IMR-90 (cell line): ENCODE measurements around the gene DEFB121. TPM values are rescaled to one million over a fixed set of nuclear protein-coding genes. Genes with fewer than 3 reads are reported as not detected.
A peak's percentile ranks its signal among the peaks of the same experiment; 100 is the strongest.

Source experiments
- ATAC-seq: fragments of 200-7000 bp; cut with Tn5 transposase; 2 replicates; pipeline ENCODE4 v1.9.1; 2020; ENCODE audit warnings: low read depth, mild to moderate bottlenecking, moderate library complexity
- BruUV-seq: library from RNA; stranded (reverse); fragments of 400-500 nt; replicated peaks from 2 replicates; lab custom pipeline; 2021; lab: Mats Ljungman, UMichigan
- CTCF ChIA-PET: fragments of 300-600 bp; formaldehyde crosslinking; extraction: SDS; loops from one replicate; lab custom pipeline; 2021; ENCODE audit warnings: antibody characterized with exemption; lab: Yijun Ruan, JAX
- POLR2A ChIA-PET: fragments of 300-600 bp; sonication (Branson Sonifier 250); formaldehyde crosslinking; loops from one replicate; lab custom pipeline; 2022; ENCODE audit warnings: antibody characterized with exemption; ENCODE audit not compliant: unreplicated experiment; lab: Charles Lee
- DNase-seq: peaks from one replicate; pipeline ENCODE4 v3.0.0; 2013
- H2AFZ ChIP-seq: replicated peaks from 2 replicates; pipeline ENCODE3; 2013; ENCODE audit warnings: low read length, mild to moderate bottlenecking; ENCODE audit not compliant: poor library complexity
- H2AK5ac ChIP-seq: 2 replicates; pipeline ENCODE4 v1.6.1; 2013; ENCODE audit warnings: low read depth, low read length, inconsistent platforms
- H2AK9ac ChIP-seq: replicated peaks from 2 replicates; pipeline ENCODE3; 2013; ENCODE audit warnings: mild to moderate bottlenecking, low read depth, low read length, moderate library complexity; ENCODE audit not compliant: poor library complexity
- H2BK120ac ChIP-seq: 2 replicates; pipeline ENCODE4 v1.6.1; 2013; ENCODE audit warnings: low read depth, low read length, inconsistent platforms
- H2BK15ac ChIP-seq: 3 replicates; pipeline ENCODE4 v1.6.1; 2013; ENCODE audit warnings: low read depth, low read length, inconsistent platforms
- H2BK20ac ChIP-seq: 2 replicates; pipeline ENCODE4 v1.6.1; 2013; ENCODE audit warnings: low read depth, mild to moderate bottlenecking, inconsistent platforms, low read length, moderate library complexity
- H2BK5ac ChIP-seq: 2 replicates; pipeline ENCODE4 v1.6.1; 2013; ENCODE audit warnings: mild to moderate bottlenecking, low read depth, low read length, inconsistent platforms; ENCODE audit not compliant: poor library complexity, severe bottlenecking
- H3K14ac ChIP-seq: replicated peaks from 2 replicates; pipeline ENCODE4 v1.6.1; 2013; ENCODE audit warnings: low read depth, low read length, inconsistent platforms
- H3K18ac ChIP-seq: 2 replicates; pipeline ENCODE4 v1.6.1; 2013; ENCODE audit warnings: low read depth, low read length, control low read depth
- H3K23ac ChIP-seq: 2 replicates; pipeline ENCODE4 v1.6.1; 2013; ENCODE audit warnings: low read depth, low read length, inconsistent platforms
- H3K27ac ChIP-seq: 2 replicates; pipeline ENCODE4 v1.5.1; 2013; ENCODE audit warnings: mild to moderate bottlenecking, control low read depth, low read length; ENCODE audit not compliant: insufficient read depth
- H3K27me3 ChIP-seq: 2 replicates; pipeline ENCODE4 v1.6.1; 2013; ENCODE audit warnings: low read length; ENCODE audit not compliant: control insufficient read depth, insufficient read depth
- H3K36me3 ChIP-seq: 2 replicates; pipeline ENCODE4 v1.6.1; 2013; ENCODE audit warnings: low read length, mixed read lengths; ENCODE audit not compliant: control insufficient read depth, insufficient read depth
- H3K4ac ChIP-seq: 2 replicates; pipeline ENCODE4 v1.6.1; 2013; ENCODE audit warnings: low read depth, low read length, inconsistent platforms
- H3K4me1 ChIP-seq: 2 replicates; pipeline ENCODE4 v1.6.1; 2013; ENCODE audit warnings: low read length, mixed read lengths; ENCODE audit not compliant: control insufficient read depth, insufficient read depth
- H3K4me2 ChIP-seq: 2 replicates; pipeline ENCODE4 v1.6.1; 2013; ENCODE audit warnings: low read depth, mild to moderate bottlenecking, control low read depth, low read length, moderate library complexity
- H3K4me3 ChIP-seq: 2 replicates; pipeline ENCODE4 v1.5.1; 2013; ENCODE audit warnings: low read depth, mild to moderate bottlenecking, control low read depth, low read length, moderate library complexity; ENCODE audit not compliant: insufficient read depth
- H3K56ac ChIP-seq: 2 replicates; pipeline ENCODE4 v1.6.1; 2013; ENCODE audit warnings: low read length, inconsistent platforms; ENCODE audit not compliant: insufficient read depth; ENCODE audit errors: extremely low read depth
- H3K79me1 ChIP-seq, 2 experiments: 2 replicates each; pipeline ENCODE4 v1.6.1; 2013; ENCODE audit warnings: low read length in 2 of 2, inconsistent platforms in 1 of 2, low read depth in 1 of 2
- H3K9ac ChIP-seq: 2 replicates; pipeline ENCODE4 v1.6.1; 2013; ENCODE audit warnings: low read depth, low read length, control low read depth
- H3K9me1 ChIP-seq: 2 replicates; pipeline ENCODE4 v1.6.1; 2013; ENCODE audit warnings: low read length, inconsistent platforms; ENCODE audit not compliant: insufficient read depth
- H3K9me3 ChIP-seq: 2 replicates; pipeline ENCODE4 v1.6.1; 2013; ENCODE audit warnings: low read length; ENCODE audit not compliant: control insufficient read depth, insufficient read depth
- H4K20me1 ChIP-seq: 2 replicates; pipeline ENCODE4 v1.6.1; 2013; ENCODE audit warnings: low read length, inconsistent platforms; ENCODE audit not compliant: insufficient read depth
- H4K5ac ChIP-seq: 2 replicates; pipeline ENCODE4 v1.6.1; 2013; ENCODE audit warnings: mild to moderate bottlenecking, low read depth, low read length, control low read depth
- H4K8ac ChIP-seq, 2 experiments: 2 replicates each; pipeline ENCODE4 v1.6.1; 2013; ENCODE audit warnings: low read depth in 2 of 2, low read length in 2 of 2, control low read depth in 1 of 2, inconsistent platforms in 1 of 2
- H4K91ac ChIP-seq: 2 replicates; pipeline ENCODE4 v1.6.1; 2013; ENCODE audit warnings: low read depth, low read length, inconsistent platforms; ENCODE audit not compliant: insufficient read depth
- BHLHE40 ChIP-seq: fragments of 150-350 bp; IDR thresholded peaks from 2 replicates; pipeline ENCODE4 v1.6.1; 2016; ENCODE audit warnings: mild to moderate bottlenecking, low read depth, low read length
- CEBPB ChIP-seq: IDR thresholded peaks from 2 replicates; pipeline ENCODE4 v1.6.1; 2012; ENCODE audit warnings: low read depth, low read length, improper control_type of control experiment
- CHD1 ChIP-seq: IDR thresholded peaks from 2 replicates; pipeline ENCODE4 v1.6.1; 2012; ENCODE audit warnings: low read depth, low read length, improper control_type of control experiment
- CTCF ChIP-seq: conservative IDR thresholded peaks from 2 replicates; pipeline ENCODE4 v1.5.1; 2012; ENCODE audit warnings: mild to moderate bottlenecking, low read depth, low read length, improper control_type of control experiment
- ELK1 ChIP-seq: fragments of 150-350 bp; IDR thresholded peaks from 2 replicates; pipeline ENCODE4 v1.6.1; 2016; ENCODE audit warnings: low read depth, mild to moderate bottlenecking, low read length, moderate library complexity, borderline replicate concordance
- FOS ChIP-seq: fragments of 150-350 bp; IDR thresholded peaks from 2 replicates; pipeline ENCODE4 v1.6.1; 2016; ENCODE audit warnings: low read depth, low read length
- MAFK ChIP-seq: IDR thresholded peaks from 2 replicates; pipeline ENCODE4 v1.6.1; 2012; ENCODE audit warnings: low read depth, low read length, improper control_type of control experiment
- MAZ ChIP-seq: IDR thresholded peaks from 2 replicates; pipeline ENCODE4 v1.6.1; 2012; ENCODE audit warnings: low read depth, mild to moderate bottlenecking, low read length, improper control_type of control experiment, moderate library complexity, borderline replicate concordance
- MXI1 ChIP-seq: IDR thresholded peaks from 2 replicates; pipeline ENCODE4 v1.6.1; 2012; ENCODE audit warnings: low read depth, mild to moderate bottlenecking, low read length, moderate library complexity, borderline replicate concordance
- NFE2L2 ChIP-seq: fragments of 150-350 bp; IDR thresholded peaks from 2 replicates; pipeline ENCODE4 v1.6.1; 2016; ENCODE audit warnings: low read depth, mild to moderate bottlenecking, low read length
- POLR2A ChIP-seq: IDR thresholded peaks from 2 replicates; pipeline ENCODE4 v1.6.1; 2012; ENCODE audit warnings: mild to moderate bottlenecking, low read depth, low read length
- RAD21 ChIP-seq: IDR thresholded peaks from 2 replicates; pipeline ENCODE4 v1.6.1; 2012; ENCODE audit warnings: low read length, improper control_type of control experiment
- RFX5 ChIP-seq: IDR thresholded peaks from 2 replicates; pipeline ENCODE4 v1.8.0; 2012; ENCODE audit warnings: low read depth, mild to moderate bottlenecking, low read length, moderate library complexity
- SMC3 ChIP-seq: fragments of 150-350 bp; IDR thresholded peaks from 2 replicates; pipeline ENCODE4 v1.6.1; 2016; ENCODE audit warnings: low read depth, mild to moderate bottlenecking, antibody characterized with exemption, low read length, moderate library complexity
- USF2 ChIP-seq: fragments of 150-350 bp; IDR thresholded peaks from 2 replicates; pipeline ENCODE4 v1.6.1; 2017; ENCODE audit warnings: mild to moderate bottlenecking, antibody characterized with exemption, low read length, low read depth
- WGBS, 2 experiments: methylation state at CpG; one replicate each; pipeline versions ENCODE4 v1.1.5 to v1.1.7; 2013; ENCODE audit warnings: missing lambda C conversion rate in 2 of 2; ENCODE audit not compliant: insufficient read length in 1 of 2; ENCODE audit errors: extremely low coverage in 2 of 2; 5-methylcytosine and 5-hydroxymethylcytosine counted together
- dilution Hi-C: fragments of 300-500 bp; cut with HindIII; formaldehyde crosslinking; loops from one replicate; pipeline ENCODE4 v1.14.3; 2018; ENCODE audit warnings: low sequenced_read_pairs; ENCODE audit not compliant: unreplicated experiment
- in situ Hi-C: fragments of 300-500 bp; cut with MboI; formaldehyde crosslinking; loops from 3 replicates; pipeline ENCODE4 v1.14.3; 2019; ENCODE audit warnings: low sequenced_read_pairs, inconsistent platforms, mixed read lengths
- intact Hi-C: fragments of 100-400 bp; cut with micrococcal nuclease; formaldehyde crosslinking; loops from 2 replicates; pipeline ENCODE4 v1.10.0; 2022
- polyA plus RNA-seq, 3 experiments: library from polyadenylated mRNA; depleted of rRNA; stranded (reverse); fragments of >200 nt; gene quantifications; 2 replicates each; pipeline ENCODE4 v1.2.3, GENCODE V29; 2012; ENCODE audit warnings: low replicate concordance in 1 of 3
- total RNA-seq: library from RNA; depleted of rRNA; stranded (reverse); fragments of >200 nt; gene quantifications from 2 replicates; pipeline ENCODE4 v1.2.3, GENCODE V29; 2012

Gene DEFB121
- total and polyA plus RNA-seq, 2 of the 4 experiments (the other 2 are of a cell fraction) = not detected

- no peak within 1 kb of the TSS for H2BK15ac ChIP-seq
- H2AFZ ChIP-seq = peak within 1 kb of the TSS; percentile 51
- dilution Hi-C loops = no loop called here
- in situ Hi-C loops = no loop called here
- H3K36me3 ChIP-seq = no peaks in the 10 kb centered on the region
- H2BK20ac ChIP-seq = no peak within 1 kb of the TSS
- H3K4me2 ChIP-seq = no peak within 1 kb of the TSS
- no peaks in the 10 kb centered on the region for H3K9me3 ChIP-seq
- no peak within 1 kb of the TSS for H3K23ac ChIP-seq
- ChIA-PET POLR2A (no interaction called here), CTCF (interaction anchor here (1.0 to 1.5 kb wide), 2 partner anchors 10 kb away, joined by 4 to 6 read pairs; no protein-coding TSS in a partner anchor)
- H4K91ac ChIP-seq = no peak within 1 kb of the TSS
- H4K8ac ChIP-seq = no peak within 1 kb of the TSS
- H2AK9ac ChIP-seq = no peak within 1 kb of the TSS
- BruUV-seq = no TSS peak
- H3K4me3 ChIP-seq = no peak within 1 kb of the TSS
- no peak within 1 kb of the TSS for H2AK5ac ChIP-seq
- no peak within 1 kb of the TSS for H3K9ac ChIP-seq
- no peak within 1 kb of the TSS for H3K27ac ChIP-seq
- no peak for ATAC-seq
- no peak within 1 kb of the TSS for H3K4ac ChIP-seq
- no peak within 1 kb of the TSS for H3K14ac ChIP-seq
- intact Hi-C loops = no loop called here
- TF ChIP-seq FOS (no peak), CTCF (no peak), MXI1 (no peak), RFX5 (no peak), POLR2A (no peak), NFE2L2 (no peak), USF2 (no peak), RAD21 (no peak), BHLHE40 (no peak), ELK1 (no peak), CEBPB (no peak), CHD1 (no peak), MAFK (no peak), SMC3 (no peak), MAZ (no peak)
- DNase-seq = no peak
- H3K18ac ChIP-seq = no peak within 1 kb of the TSS
- no peaks in the 10 kb centered on the region for H3K4me1 ChIP-seq
- WGBS, 2 experiments = 53% methylated on average over 8 of the region's 16 CpGs; no CpG with 5 or more reads in 1 of the 2 experiments
- H3K56ac ChIP-seq = no peak within 1 kb of the TSS
- H2BK5ac ChIP-seq = no peak within 1 kb of the TSS
- H3K9me1 ChIP-seq = no peaks in the 10 kb centered on the region
- no peaks in the 10 kb centered on the region for H3K27me3 ChIP-seq
- H4K5ac ChIP-seq = no peak within 1 kb of the TSS
- H3K79me1 ChIP-seq = no peaks in the 10 kb centered on the region
- no peak within 1 kb of the TSS for H2BK120ac ChIP-seq
- no peaks in the 10 kb centered on the region for H4K20me1 ChIP-seq
Measured at GRCh38 chr20:31440012-31440659, 34.1 kb upstream of the DEFB121 start, which contains the start of gene DEFB123. Gene DEFB123, plus strand, starts transcription at chr20:31440632. Its CDS starts 67 bp downstream, at chr20:31440699.
